Retinal pigment epithelial cell (primary cell): ENCODE data around the gene THBS2.

Experiments used
- DNase-seq: peaks from one replicate; pipeline ENCODE4 v3.0.0-alpha.2; 2010; ENCODE audit warnings: low read depth
- H3K4me3 ChIP-seq: 2 replicates; pipeline ENCODE4 v1.5.1; 2011; ENCODE audit warnings: mild to moderate bottlenecking, low read length, control low read depth, moderate library complexity
- CTCF ChIP-seq: conservative IDR thresholded peaks from 2 replicates; pipeline ENCODE4 v1.5.1; 2011; ENCODE audit warnings: low read depth, low read length, control low read depth, inconsistent platforms

THBS2 gene

GRCh38 chr6:169173532-169174268, 79.9 kb downstream of the THBS2 start:
- DNase-seq, result no peak
- H3K4me3 ChIP-seq, result no peak overlapping the region
- no peak for TF ChIP-seq CTCF

DNA sequence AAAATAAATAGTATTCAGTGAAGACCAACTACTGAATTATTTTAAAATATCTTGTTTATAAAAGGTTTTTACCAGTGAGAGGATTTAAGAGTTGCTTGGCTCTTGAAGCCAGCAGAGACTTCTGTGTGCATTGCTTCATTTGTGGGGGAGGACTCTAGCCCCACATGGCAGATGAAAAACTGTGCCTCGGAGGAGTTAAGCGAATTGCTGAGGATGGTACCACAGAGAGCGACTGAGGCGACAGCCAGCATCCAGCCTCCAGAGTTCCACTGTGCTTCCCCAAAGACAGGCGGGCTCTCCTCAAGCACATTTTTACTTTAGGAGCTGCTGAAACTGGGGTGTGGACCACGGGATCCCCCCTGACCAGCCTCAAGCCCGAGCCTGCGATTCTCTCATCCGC, 80.7 kb downstream of the THBS2 start:
- no peak for TF ChIP-seq CTCF
- H3K4me3 ChIP-seq, result no peak overlapping the region
- no peak for DNase-seq

DNA sequence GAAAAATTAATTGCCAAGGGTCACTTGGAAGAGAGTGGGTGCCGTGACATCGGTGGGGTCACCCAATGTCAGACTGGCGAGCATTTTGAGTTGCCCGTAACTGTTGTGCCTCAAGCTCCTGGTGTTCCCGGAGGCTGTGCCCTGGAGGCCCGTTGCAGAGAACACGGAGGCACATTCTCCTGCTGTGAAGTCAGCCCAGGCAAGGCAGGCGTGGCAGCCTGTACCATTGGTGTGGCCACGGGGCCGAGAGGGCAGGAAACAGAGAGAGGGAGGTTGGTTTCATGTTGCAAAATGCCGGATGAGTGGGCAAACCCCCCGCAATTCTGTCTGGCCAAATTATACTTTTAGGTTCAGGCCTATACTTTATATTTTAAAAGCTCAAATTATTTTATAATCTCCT, 81.2 kb downstream of the THBS2 start:
- no peak for DNase-seq
- no peak for TF ChIP-seq CTCF

DNA sequence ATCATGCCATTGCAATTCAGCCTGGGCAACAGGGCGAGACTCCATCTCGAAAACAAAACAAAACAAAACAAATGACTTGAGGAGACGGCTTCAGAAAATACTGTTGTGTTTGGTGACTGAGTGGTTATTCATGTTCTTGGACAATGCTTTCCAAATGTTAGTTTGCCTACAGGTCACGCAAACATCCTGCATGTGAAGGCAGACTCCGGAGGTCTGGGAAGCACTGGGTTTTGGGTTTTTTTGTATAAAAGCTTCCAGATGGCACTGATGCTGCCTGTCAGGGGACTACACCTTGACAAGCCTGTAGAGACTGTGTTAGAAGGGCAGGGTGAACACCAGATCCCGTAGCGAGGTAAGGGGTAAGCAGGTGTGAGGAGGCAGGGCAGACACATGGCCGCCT, 81.7 kb downstream of the THBS2 start:
- no peak overlapping the region for H3K4me3 ChIP-seq
- no peak for DNase-seq
- no peak for TF ChIP-seq CTCF

More for the DNA sequence above, 81.2 kb downstream of the THBS2 start:
- H3K4me3 ChIP-seq, result no peak overlapping the region

GRCh38 chr6:169171016-169171415, 82.6 kb downstream of the THBS2 start:
- TF ChIP-seq CTCF, result no peak
- no peak overlapping the region for H3K4me3 ChIP-seq
- no peak for DNase-seq

- H3K4me3 ChIP-seq, result no peak overlapping the region
- no peak for TF ChIP-seq CTCF
- DNase-seq, result no peak
These were observed 83.1 kb downstream of the THBS2 start for GRCh38 chr6:169170583-169170955.

DNA sequence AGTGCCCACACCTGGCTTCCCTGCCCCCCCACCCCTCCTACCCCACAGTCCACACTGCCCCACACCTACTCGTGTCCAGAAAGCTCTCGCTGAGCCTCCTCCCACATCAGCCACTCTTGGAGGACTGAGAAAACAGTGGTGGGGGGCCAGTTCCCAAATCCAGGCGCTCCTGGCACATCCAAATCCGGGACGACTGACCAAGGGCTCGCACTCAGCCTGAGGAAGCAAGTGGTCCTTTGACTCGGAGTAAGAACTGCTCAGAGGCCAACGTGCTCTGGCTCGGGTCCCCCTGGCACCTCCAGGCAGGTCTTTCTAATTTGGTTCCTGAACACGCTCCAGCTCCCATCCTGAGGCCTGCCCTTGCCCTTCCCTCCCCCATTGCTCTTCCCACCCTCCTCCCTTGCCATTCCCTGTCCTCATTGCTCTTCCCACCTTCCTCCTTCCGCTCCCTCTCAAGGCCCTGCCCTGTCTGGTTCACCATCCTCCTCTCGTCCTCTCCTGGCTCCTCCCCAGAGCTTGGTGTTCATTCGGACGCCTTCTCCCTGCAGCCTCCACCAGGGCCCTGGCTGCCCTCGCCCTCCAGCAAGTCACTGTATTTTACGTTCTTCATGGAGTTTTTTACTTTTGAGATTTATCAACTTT, 83.6 kb downstream of the THBS2 start:
- no peak for TF ChIP-seq CTCF
- no peak for DNase-seq
- H3K4me3 ChIP-seq, result no peak overlapping the region
